H1 (cell line): ENCODE data around the gene ZNF521. TPM values are rescaled to one million over a fixed set of nuclear protein-coding genes. Genes with fewer than 3 reads are reported as not detected.

Source experiments
- CTCF ChIA-PET: fragments of 300-600 bp; sonication (Branson Sonifier 250); formaldehyde crosslinking; loops from one replicate; lab custom pipeline; 2021; ENCODE audit not compliant: partially characterized antibody; lab: Charles Lee
- POLR2A ChIA-PET: fragments of 300-600 bp; sonication (Branson Sonifier 250); formaldehyde crosslinking; loops from one replicate; lab custom pipeline; 2021; ENCODE audit warnings: inconsistent platforms; ENCODE audit not compliant: partially characterized antibody; lab: Charles Lee
- DNase-seq, 2 experiments: peaks; one replicate each; pipeline versions ENCODE4 v3.0.0 to v3.0.0-alpha.2; 2010 to 2022; ENCODE audit warnings: low spot score in 2 of 2, low read depth in 1 of 2, mixed read lengths in 1 of 2
- FAIRE-seq: peaks from 2 replicates; lab custom pipeline; 2011; peaks lifted over from hg19 to GRCh38; lab: Jason Lieb, UNC
- H2AFZ ChIP-seq: 2 replicates; pipeline ENCODE4 v1.8.1; 2012; ENCODE audit warnings: low read length, inconsistent platforms
- H2AK5ac ChIP-seq: 2 replicates; pipeline ENCODE4 v1.6.1; 2013; ENCODE audit warnings: low read depth, low read length
- H2BK120ac ChIP-seq: replicated peaks from 2 replicates; pipeline ENCODE3; 2013; ENCODE audit warnings: low read depth, low read length, inconsistent platforms
- H2BK12ac ChIP-seq: 2 replicates; pipeline ENCODE4 v1.6.1; 2013; ENCODE audit warnings: low read depth, low read length
- H2BK15ac ChIP-seq: 2 replicates; pipeline ENCODE4 v1.6.1; 2013; ENCODE audit warnings: low read length
- H2BK20ac ChIP-seq: 2 replicates; pipeline ENCODE4 v1.6.1; 2013; ENCODE audit warnings: low read length
- H2BK5ac ChIP-seq: 2 replicates; pipeline ENCODE4 v1.6.1; 2013; ENCODE audit warnings: low read depth, low read length
- H3K14ac ChIP-seq: 2 replicates; pipeline ENCODE4 v1.6.1; 2013; ENCODE audit warnings: inconsistent platforms; ENCODE audit not compliant: insufficient read length
- H3K18ac ChIP-seq: 2 replicates; pipeline ENCODE4 v1.6.1; 2013; ENCODE audit warnings: low read length; ENCODE audit errors: extremely low read depth
- H3K23ac ChIP-seq: 2 replicates; pipeline ENCODE4 v1.6.1; 2013; ENCODE audit warnings: inconsistent platforms; ENCODE audit not compliant: insufficient read length
- H3K23me2 ChIP-seq: 2 replicates; pipeline ENCODE4 v1.6.1; 2013; ENCODE audit warnings: low read depth, low read length
- H3K27ac ChIP-seq: 2 replicates; pipeline ENCODE4 v1.6.1; 2011; ENCODE audit warnings: low read depth, low read length, inconsistent platforms
- H3K27me3 ChIP-seq, 4 experiments: replicated peaks in 1 of 4; 1 replicate in 1 of 4; 2 replicates in 3 of 4; pipeline versions ENCODE4 v1.6.1 to v1.8.1; 2011 to 2013; ENCODE audit warnings: low read length in 3 of 4, mild to moderate bottlenecking in 3 of 4, inconsistent platforms in 2 of 4, mixed read lengths in 2 of 4, moderate library complexity in 1 of 4; ENCODE audit not compliant: control insufficient read depth in 3 of 4, insufficient read depth in 3 of 4; ENCODE audit errors: extremely low read depth in 1 of 4
- H3K36me3 ChIP-seq, 4 experiments: 2 replicates each; pipeline versions ENCODE4 v1.6.1 to v1.8.1; 2011 to 2013; ENCODE audit warnings: mild to moderate bottlenecking in 4 of 4, low read length in 3 of 4, moderate library complexity in 2 of 4, control low read depth in 1 of 4, inconsistent platforms in 1 of 4; ENCODE audit not compliant: insufficient read depth in 4 of 4, control insufficient read depth in 2 of 4
- H3K4ac ChIP-seq: replicated peaks from 2 replicates; pipeline ENCODE3; 2013; ENCODE audit warnings: low read length, low read depth, mixed read lengths, inconsistent platforms; ENCODE audit not compliant: insufficient read length
- H3K4me1 ChIP-seq, 4 experiments: replicated peaks in 1 of 4; 1 replicate in 1 of 4; 2 replicates in 3 of 4; pipeline versions ENCODE4 v1.6.1 to v1.8.1; 2011 to 2013; ENCODE audit warnings: low read length in 3 of 4, inconsistent platforms in 2 of 4, mixed read lengths in 1 of 4; ENCODE audit not compliant: insufficient read depth in 4 of 4, control insufficient read depth in 3 of 4
- H3K4me2 ChIP-seq, 2 experiments: 2 replicates each; pipeline versions ENCODE4 v1.6.1 to v1.8.1; 2011 to 2013; ENCODE audit warnings: low read depth in 2 of 2, low read length in 2 of 2, control low read depth in 1 of 2, inconsistent platforms in 1 of 2, mild to moderate bottlenecking in 1 of 2; ENCODE audit not compliant: insufficient read depth in 1 of 2
- H3K4me3 ChIP-seq, 4 experiments: fragments of 200-600, 300-600 bp in 1 of 4; sonication (generic), shearing (Covaris generic), sonication (Bioruptor Twin) in 1 of 4; 2 replicates each; pipeline versions ENCODE4 v1.5.1 to v1.8.1; 2011 to 2016; ENCODE audit warnings: low read length in 4 of 4, low read depth in 3 of 4, control low read depth in 2 of 4, inconsistent platforms in 2 of 4, mild to moderate bottlenecking in 2 of 4, mixed read lengths in 1 of 4, moderate library complexity in 1 of 4; ENCODE audit not compliant: insufficient read depth in 2 of 4; ENCODE audit errors: extremely low read depth in 1 of 4
- H3K56ac ChIP-seq: replicated peaks from 2 replicates; pipeline ENCODE3; 2013; ENCODE audit warnings: low read depth, mild to moderate bottlenecking, mixed read lengths, low read length, inconsistent platforms; ENCODE audit not compliant: insufficient read length
- H3K79me1 ChIP-seq: 2 replicates; pipeline ENCODE4 v1.6.1; 2013; ENCODE audit warnings: low read depth, low read length, control low read depth
- H3K79me2 ChIP-seq, 2 experiments: 2 replicates each; pipeline versions ENCODE4 v1.6.1 to v1.8.1; 2012 to 2013; ENCODE audit warnings: low read length in 2 of 2, mild to moderate bottlenecking in 2 of 2, inconsistent platforms in 1 of 2; ENCODE audit not compliant: insufficient read depth in 2 of 2, control insufficient read depth in 1 of 2
- H3K9ac ChIP-seq, 4 experiments: replicated peaks in 1 of 4; 1 replicate in 1 of 4; 2 replicates in 3 of 4; pipeline versions ENCODE4 v1.6.1 to v1.8.1; 2011 to 2013; ENCODE audit warnings: low read depth in 3 of 4, low read length in 3 of 4, control low read depth in 2 of 4, mild to moderate bottlenecking in 2 of 4, moderate library complexity in 2 of 4, inconsistent platforms in 1 of 4; ENCODE audit errors: extremely low read depth in 1 of 4
- H3K9me3 ChIP-seq, 2 experiments: 2 replicates each; pipeline versions ENCODE4 v1.6.1 to v1.8.1; 2012 to 2013; ENCODE audit warnings: mild to moderate bottlenecking in 2 of 2, moderate library complexity in 2 of 2, control low read depth in 1 of 2, inconsistent platforms in 1 of 2, low read depth in 1 of 2, low read length in 1 of 2, mixed read lengths in 1 of 2; ENCODE audit not compliant: insufficient read depth in 2 of 2
- H4K20me1 ChIP-seq, 2 experiments: replicated peaks in 1 of 2; 2 replicates each; pipeline versions ENCODE3 to v1.8.1; 2011 to 2013; ENCODE audit warnings: inconsistent platforms in 2 of 2, low read length in 2 of 2, mild to moderate bottlenecking in 1 of 2; ENCODE audit not compliant: insufficient read depth in 2 of 2, control insufficient read depth in 1 of 2
- H4K5ac ChIP-seq: 2 replicates; pipeline ENCODE4 v1.6.1; 2013; ENCODE audit warnings: low read length, low read depth, mixed read lengths, inconsistent platforms; ENCODE audit not compliant: insufficient read length
- H4K8ac ChIP-seq: 2 replicates; pipeline ENCODE4 v1.8.0; 2013; ENCODE audit warnings: mild to moderate bottlenecking, moderate library complexity, low read length, inconsistent platforms; ENCODE audit not compliant: insufficient read depth; ENCODE audit errors: extremely low read depth
- H4K91ac ChIP-seq: replicated peaks from 2 replicates; pipeline ENCODE3; 2013; ENCODE audit warnings: low read length, mixed read lengths, inconsistent platforms; ENCODE audit not compliant: insufficient read length
- CBX8 ChIP-seq: fragments of 300-800, 300-1000 bp; sonication (generic); IDR thresholded peaks from 2 replicates; pipeline ENCODE4 v1.7.1; 2016; ENCODE audit warnings: low read depth, low read length, borderline replicate concordance
- POLR2A ChIP-seq, 2 experiments: IDR thresholded peaks; 1 replicate in 1 of 2; 2 replicates in 1 of 2; pipeline ENCODE4 v1.6.1; 2011; ENCODE audit warnings: low read depth in 2 of 2, low read length in 2 of 2, mild to moderate bottlenecking in 2 of 2; ENCODE audit errors: control extremely low read depth in 1 of 2
- SIRT6 ChIP-seq: IDR thresholded peaks from one replicate; pipeline ENCODE4 v1.7.1; 2012; ENCODE audit warnings: low read length, inconsistent platforms
- YY1 ChIP-seq: IDR thresholded peaks from 2 replicates; pipeline ENCODE4 v1.6.1; 2011; ENCODE audit warnings: low read depth, mild to moderate bottlenecking, low read length
- WGBS, 2 experiments: shearing (Covaris generic) in 1 of 2; methylation state at CpG; one replicate each; pipeline versions ENCODE4 v1.1.6 to v1.1.7; 2013 to 2015; ENCODE audit warnings: low lambda C conversion rate in 2 of 2, mixed read lengths in 2 of 2, inconsistent platforms in 1 of 2, low coverage in 1 of 2, missing lambda C conversion rate in 1 of 2; ENCODE audit not compliant: insufficient replicate concordance in 2 of 2, insufficient coverage in 1 of 2, insufficient read length in 1 of 2; ENCODE audit errors: extremely low coverage in 1 of 2, missing lambda C conversion rate in 1 of 2; 5-methylcytosine and 5-hydroxymethylcytosine counted together
- polyA plus RNA-seq, 7 experiments: library from polyadenylated mRNA; depleted of rRNA in 3 of 7; stranded (reverse) in 5 of 7; unstranded in 2 of 7; fragments of >200 nt in 5 of 7; fragments of 200-250 nt in 2 of 7; gene quantifications; 1 replicate in 5 of 7; 2 replicates in 1 of 7; 4 replicates in 1 of 7; pipeline versions ENCODE4 v1.2.1 to v1.2.3, GENCODE V29; 2011 to 2013; ENCODE audit warnings: missing spikeins in 2 of 7, mixed read lengths in 2 of 7
- total RNA-seq: library from RNA; stranded (reverse); fragmentation: NEBNext Ultra II Directional; extraction: Animal tissue kit (Norgen Biotek cat#: 25700); gene quantifications from 2 replicates; pipeline ENCODE4 v1.2.1, GENCODE V29; 2021

Gene ZNF521
- total and polyA plus RNA-seq, 2 of the 8 experiments (the other 6 are each of a cell fraction or from before 2014, with no cell fraction given) = 9.5 to 15.8 TPM

DNA sequence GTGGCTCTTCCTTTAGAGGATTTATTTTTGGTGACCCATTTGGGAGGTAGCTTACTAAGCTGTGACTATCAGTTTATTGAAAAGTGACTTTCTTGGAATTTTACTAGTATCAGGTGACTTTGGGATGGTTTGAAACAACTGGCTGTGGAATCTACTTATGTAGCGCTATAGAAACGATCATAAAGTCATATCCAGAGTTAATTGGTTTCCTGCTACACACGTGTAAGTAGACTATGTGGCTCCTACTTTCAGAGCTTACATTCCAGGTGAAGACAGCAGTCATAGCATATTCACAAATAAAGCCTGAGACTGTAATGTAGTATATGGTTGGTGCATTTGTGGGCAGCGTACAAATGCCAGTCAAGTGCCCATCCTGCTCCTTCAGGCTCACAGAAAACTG is 308.9 kb downstream of the ZNF521 start:
- POLR2A ChIA-PET = no interaction called here

More for the DNA sequence above, 308.9 kb downstream of the ZNF521 start:
- H2AFZ ChIP-seq = no peak overlapping the region
- H3K23me2 ChIP-seq = no peaks in the 10 kb centered on the region
- no peak overlapping the region for H2AK5ac ChIP-seq
- no peaks in the 10 kb centered on the region for H3K79me2 ChIP-seq
- FAIRE-seq (no peak), DNase-seq (no peak)
- H3K9me3 ChIP-seq = no peaks in the 10 kb centered on the region
- no peak overlapping the region for H3K27ac ChIP-seq
- peaks cover 2 to 6% of the 10 kb centered on the region in 2 experiments for H4K20me1 ChIP-seq
- H3K27me3 ChIP-seq = peaks cover 19 to 46% (median 36%) of the 10 kb centered on the region in 4 experiments
- H3K4me1 ChIP-seq = peaks cover 2 to 10% (median 5%) of the 10 kb centered on the region in 4 experiments
- no peaks in the 10 kb centered on the region for H3K36me3 ChIP-seq
- H2BK120ac ChIP-seq = no peak overlapping the region
- no peak overlapping the region for H2BK5ac ChIP-seq
- H2BK12ac ChIP-seq = no peak overlapping the region
- H3K4me3 ChIP-seq = no peak overlapping the region
- no peak overlapping the region for H4K5ac ChIP-seq
- no peak overlapping the region for H3K14ac ChIP-seq
- 97% methylated on average over 4 of the region's 4 CpGs; no CpG with 5 or more reads in 1 of the 2 experiments for WGBS, 2 experiments
- no peak overlapping the region for H3K4me2 ChIP-seq
- no peaks in the 10 kb centered on the region for H3K79me1 ChIP-seq
- no peak overlapping the region for H3K4ac ChIP-seq
- H2BK20ac ChIP-seq = no peak overlapping the region
- no peak overlapping the region for H4K91ac ChIP-seq
- no peak overlapping the region for H3K56ac ChIP-seq
- no peak overlapping the region for H2BK15ac ChIP-seq
- no peak for TF ChIP-seq SIRT6
- no peak for TF ChIP-seq CBX8
- TF ChIP-seq YY1 = no peak
- no peak for TF ChIP-seq POLR2A (IDR thresholded peaks at IDR 0.05; ENCODE audit: control extremely low read depth in 1 of 2, low read depth in 2 of 2, low read length in 2 of 2)
- H4K8ac ChIP-seq = no peak overlapping the region
- H3K23ac ChIP-seq = no peak overlapping the region
- CTCF ChIA-PET = interaction anchor here (0.6 kb wide), 1 partner anchor 806 kb away, joined by 3 read pairs; no protein-coding TSS in a partner anchor
- no peak overlapping the region for H3K9ac ChIP-seq
- H3K18ac ChIP-seq = no peak overlapping the region
